DOHH2 (cell line): Measurements from ENCODE around the gene DMBT1.

Source experiments
- EZH2phosphoT487 ChIP-seq: fragments of 200-600 bp; sonication (generic); IDR thresholded peaks from 2 replicates; pipeline ENCODE4 v1.6.1; 2017; ENCODE audit warnings: borderline replicate concordance, mild to moderate bottlenecking, antibody characterized with exemption, low read length, moderate library complexity, mixed read lengths
- TF ChIP-seq, protein P1 (sequence below): fragments of 200-600 bp; sonication (generic); IDR thresholded peaks from one replicate; pipeline ENCODE4 v1.5.1; 2014; ENCODE audit warnings: antibody characterized with exemption, mild to moderate bottlenecking, low read depth, low read length; ENCODE audit not compliant: poor library complexity, severe bottlenecking

- TF ChIP-seq, protein P1, sequence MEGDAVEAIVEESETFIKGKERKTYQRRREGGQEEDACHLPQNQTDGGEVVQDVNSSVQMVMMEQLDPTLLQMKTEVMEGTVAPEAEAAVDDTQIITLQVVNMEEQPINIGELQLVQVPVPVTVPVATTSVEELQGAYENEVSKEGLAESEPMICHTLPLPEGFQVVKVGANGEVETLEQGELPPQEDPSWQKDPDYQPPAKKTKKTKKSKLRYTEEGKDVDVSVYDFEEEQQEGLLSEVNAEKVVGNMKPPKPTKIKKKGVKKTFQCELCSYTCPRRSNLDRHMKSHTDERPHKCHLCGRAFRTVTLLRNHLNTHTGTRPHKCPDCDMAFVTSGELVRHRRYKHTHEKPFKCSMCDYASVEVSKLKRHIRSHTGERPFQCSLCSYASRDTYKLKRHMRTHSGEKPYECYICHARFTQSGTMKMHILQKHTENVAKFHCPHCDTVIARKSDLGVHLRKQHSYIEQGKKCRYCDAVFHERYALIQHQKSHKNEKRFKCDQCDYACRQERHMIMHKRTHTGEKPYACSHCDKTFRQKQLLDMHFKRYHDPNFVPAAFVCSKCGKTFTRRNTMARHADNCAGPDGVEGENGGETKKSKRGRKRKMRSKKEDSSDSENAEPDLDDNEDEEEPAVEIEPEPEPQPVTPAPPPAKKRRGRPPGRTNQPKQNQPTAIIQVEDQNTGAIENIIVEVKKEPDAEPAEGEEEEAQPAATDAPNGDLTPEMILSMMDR, result no peak
- TF ChIP-seq EZH2phosphoT487, result no peak
Measured at GRCh38 chr10:122642726-122643605, 82.4 kb downstream of the DMBT1 start.
